Gastroesophageal sphincter (tissue), 4 donors: ENCODE data around the gene EIF5B. TPM values are rescaled to one million over a fixed set of nuclear protein-coding genes. Genes with fewer than 3 reads are reported as not detected.

Experiments
- ATAC-seq: fragments of 150-250 bp; one replicate; pipeline ENCODE4 v1.9.1; 2016; ENCODE audit warnings: mild to moderate bottlenecking, moderate library complexity
- H3K27ac ChIP-seq, 4 donors: fragments of 200-600 bp; sonication (generic) in 3 of 4; 1 replicate in 3 of 4; 2 replicates in 1 of 4; pipeline ENCODE4 v1.5.1; 2016 to 2019
- H3K27me3 ChIP-seq: fragments of 200-600 bp; sonication (generic); one replicate; pipeline ENCODE4 v1.5.1; 2019
- H3K36me3 ChIP-seq, 2 donors: fragments of 200-600 bp; sonication (generic); one replicate each; pipeline ENCODE4 v1.5.1; 2019; ENCODE audit warnings: control low read depth in 1 of 2
- H3K4me1 ChIP-seq, 3 donors: fragments of 200-600 bp; sonication (generic); 1 replicate in 2 of 3; 2 replicates in 1 of 3; pipeline ENCODE4 v1.5.1; 2016 to 2019; ENCODE audit warnings: control low read depth in 2 of 3
- H3K4me3 ChIP-seq, 2 donors: fragments of 200-600 bp; sonication (generic); one replicate each; pipeline ENCODE4 v1.5.1; 2019; ENCODE audit warnings: mild to moderate bottlenecking in 1 of 2, moderate library complexity in 1 of 2
- H3K9me3 ChIP-seq, 3 donors: fragments of 200-600 bp; sonication (generic); one replicate each; pipeline ENCODE4 v1.5.1; 2017 to 2019; ENCODE audit warnings: control low read depth in 2 of 3
- EP300 ChIP-seq: sonication (generic); formaldehyde crosslinking; IDR thresholded peaks from one replicate; pipeline ENCODE4 v1.6.1; 2017; ENCODE audit warnings: antibody characterized with exemption, mild to moderate bottlenecking
- POLR2A ChIP-seq, 2 donors: fragments of 450-650 bp; IDR thresholded peaks; one replicate each; pipeline ENCODE4 v1.6.1; 2017; ENCODE audit warnings: antibody characterized with exemption in 2 of 2, mild to moderate bottlenecking in 2 of 2, moderate library complexity in 1 of 2
- POLR2AphosphoS5 ChIP-seq: sonication (generic); formaldehyde crosslinking; IDR thresholded peaks from one replicate; pipeline ENCODE4 v1.6.1; 2017; ENCODE audit warnings: antibody characterized with exemption
- WGBS, 2 donors: methylation state at CpG; one replicate each; pipeline ENCODE4 v1.1.5; 2018; ENCODE audit warnings: low coverage in 1 of 2; 5-methylcytosine and 5-hydroxymethylcytosine counted together
- total RNA-seq, 4 donors: library from RNA; depleted of rRNA; stranded (reverse); fragments of >200 nt; gene quantifications; one replicate each; pipeline ENCODE4 v1.1.0, GENCODE V29; 2016
- TF ChIP-seq, protein P1 (sequence below), 4 experiments: fragments of 200-600 bp in 2 of 4; fragments of 450-650 bp in 2 of 4; sonication (generic) in 1 of 4; IDR thresholded peaks; one replicate each; pipeline ENCODE4 v1.5.1; 2017 to 2019; ENCODE audit warnings: antibody characterized with exemption in 4 of 4, mild to moderate bottlenecking in 2 of 4, moderate library complexity in 2 of 4

EIF5B gene
- total RNA-seq, 4 donors from 2014 or later: 36.8 to 55.4 (median 45.6) TPM

DNA sequence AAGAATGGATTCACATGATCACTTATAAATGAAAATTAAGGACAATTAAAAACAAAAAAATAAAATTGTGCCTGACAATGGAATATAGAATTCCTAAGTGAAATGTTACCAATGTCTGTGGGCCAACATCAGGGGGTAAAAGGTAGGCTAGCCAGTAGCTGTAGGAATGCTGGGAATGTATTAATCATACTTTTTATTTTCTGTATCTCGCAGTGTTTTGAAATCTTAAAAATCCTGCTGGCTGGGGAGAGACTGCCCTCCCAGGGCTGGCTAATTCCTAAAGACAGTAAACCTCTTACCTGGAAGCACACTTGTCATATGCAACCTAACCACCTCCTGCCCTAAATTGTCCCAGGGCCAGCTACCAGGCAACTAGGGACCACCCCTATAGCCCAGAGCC lies 82.8 kb downstream of the EIF5B start:
- H3K27me3 ChIP-seq: no peaks in the 10 kb centered on the region
- H3K4me1 ChIP-seq: peaks cover 2 to 65% (median 14%) of the 10 kb centered on the region in 3 donors
- H3K4me3 ChIP-seq: no peak overlapping the region
- peak; percentile 19 for ATAC-seq
- peak overlapping the region; percentile 32 to 62 (median 47) for H3K27ac ChIP-seq
- peaks cover 3 to 79% of the 10 kb centered on the region in 2 donors for H3K36me3 ChIP-seq
- H3K9me3 ChIP-seq: no peaks in the 10 kb centered on the region
- TF ChIP-seq POLR2A (IDR thresholded peaks at IDR 0.05) (no peak), EP300 (no peak), POLR2AphosphoS5 (no peak)
- TF ChIP-seq, protein P1, sequence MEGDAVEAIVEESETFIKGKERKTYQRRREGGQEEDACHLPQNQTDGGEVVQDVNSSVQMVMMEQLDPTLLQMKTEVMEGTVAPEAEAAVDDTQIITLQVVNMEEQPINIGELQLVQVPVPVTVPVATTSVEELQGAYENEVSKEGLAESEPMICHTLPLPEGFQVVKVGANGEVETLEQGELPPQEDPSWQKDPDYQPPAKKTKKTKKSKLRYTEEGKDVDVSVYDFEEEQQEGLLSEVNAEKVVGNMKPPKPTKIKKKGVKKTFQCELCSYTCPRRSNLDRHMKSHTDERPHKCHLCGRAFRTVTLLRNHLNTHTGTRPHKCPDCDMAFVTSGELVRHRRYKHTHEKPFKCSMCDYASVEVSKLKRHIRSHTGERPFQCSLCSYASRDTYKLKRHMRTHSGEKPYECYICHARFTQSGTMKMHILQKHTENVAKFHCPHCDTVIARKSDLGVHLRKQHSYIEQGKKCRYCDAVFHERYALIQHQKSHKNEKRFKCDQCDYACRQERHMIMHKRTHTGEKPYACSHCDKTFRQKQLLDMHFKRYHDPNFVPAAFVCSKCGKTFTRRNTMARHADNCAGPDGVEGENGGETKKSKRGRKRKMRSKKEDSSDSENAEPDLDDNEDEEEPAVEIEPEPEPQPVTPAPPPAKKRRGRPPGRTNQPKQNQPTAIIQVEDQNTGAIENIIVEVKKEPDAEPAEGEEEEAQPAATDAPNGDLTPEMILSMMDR (IDR thresholded peaks at IDR 0.05): no peak
- WGBS, 2 donors: 70% methylated on average over 1 of the region's 1 CpG; no CpG with 5 or more reads in 1 of the 2 donors

DNA sequence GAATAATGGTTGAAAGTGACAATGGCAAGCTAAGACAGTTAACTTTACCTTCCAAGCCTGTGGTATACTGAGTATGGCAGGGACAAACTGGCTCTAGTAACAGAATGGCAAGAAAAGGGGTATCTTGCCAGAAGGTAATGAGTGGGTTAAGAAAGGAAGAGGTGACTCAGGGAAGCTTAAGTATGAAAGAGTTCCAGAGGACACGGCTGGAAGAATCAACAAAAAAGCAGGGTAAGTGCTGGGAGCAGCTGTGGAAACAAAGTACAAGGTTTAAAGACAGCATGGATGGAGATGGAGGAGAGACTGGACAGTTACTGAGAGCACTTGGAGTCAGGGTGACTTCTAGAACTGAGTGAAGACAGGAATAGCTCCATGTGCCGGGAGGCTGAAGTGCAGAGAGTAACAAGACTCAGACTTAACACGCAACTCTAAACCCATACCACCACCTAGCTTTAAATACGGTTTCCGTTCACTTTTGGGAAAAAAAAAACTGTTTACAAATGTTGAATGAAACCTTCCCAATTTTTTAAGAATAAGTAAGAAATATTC lies 83.6 kb downstream of the EIF5B start:
- Histone ChIP-seq H3K27me3 (no peaks in the 10 kb centered on the region), H3K4me1 (peaks cover 2 to 73% (median 18%) of the 10 kb centered on the region in 3 donors), H3K36me3 (peaks cover 3 to 79% of the 10 kb centered on the region in 2 donors), H3K9me3 (no peaks in the 10 kb centered on the region), H3K27ac (peak overlapping the region in 2 of 4 donors; percentile 33 to 62), H3K4me3 (no peak overlapping the region)
- no peak for ATAC-seq
- TF ChIP-seq POLR2AphosphoS5: peak; percentile 12
- TF ChIP-seq, protein P1 (IDR thresholded peaks at IDR 0.05): no peak
- 64 to 74% methylated on average over 5 of the region's 5 CpGs for WGBS, 2 donors

DNA sequence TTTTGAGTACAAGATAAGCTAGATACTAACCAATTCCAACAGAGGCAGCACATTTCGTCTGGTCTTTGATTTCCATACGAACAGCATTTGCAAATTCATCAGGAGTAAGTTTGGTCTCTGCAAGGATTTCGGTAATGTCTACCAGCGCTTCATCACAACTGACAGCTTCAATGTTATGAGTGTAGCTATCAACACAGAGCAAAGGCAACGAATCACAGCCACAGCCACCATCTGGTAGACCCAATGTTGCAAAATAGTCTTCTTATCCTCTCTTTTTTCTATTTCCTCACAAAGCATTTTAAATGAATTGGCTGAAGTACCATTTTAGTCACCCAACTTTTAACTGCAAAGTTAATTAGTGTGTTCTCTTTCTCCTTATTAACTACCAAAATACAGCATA lies 84.3 kb downstream of the EIF5B start:
- no peak overlapping the region for H3K4me3 ChIP-seq
- no peaks in the 10 kb centered on the region for H3K9me3 ChIP-seq
- H3K27me3 ChIP-seq: no peaks in the 10 kb centered on the region
- no peak for ATAC-seq
- peaks cover 2 to 73% (median 18%) of the 10 kb centered on the region in 3 donors for H3K4me1 ChIP-seq
- no peak for TF ChIP-seq POLR2A (IDR thresholded peaks at IDR 0.05)
- TF ChIP-seq, protein P1 (IDR thresholded peaks at IDR 0.05): no peak
- no peak for TF ChIP-seq POLR2AphosphoS5
- no peak for TF ChIP-seq EP300
- peak overlapping the region in 1 of 4 donors; percentile 62 for H3K27ac ChIP-seq
- peaks cover 3 to 78% of the 10 kb centered on the region in 2 donors for H3K36me3 ChIP-seq
- WGBS, 2 donors: 72 to 91% methylated on average over 5 of the region's 5 CpGs

DNA sequence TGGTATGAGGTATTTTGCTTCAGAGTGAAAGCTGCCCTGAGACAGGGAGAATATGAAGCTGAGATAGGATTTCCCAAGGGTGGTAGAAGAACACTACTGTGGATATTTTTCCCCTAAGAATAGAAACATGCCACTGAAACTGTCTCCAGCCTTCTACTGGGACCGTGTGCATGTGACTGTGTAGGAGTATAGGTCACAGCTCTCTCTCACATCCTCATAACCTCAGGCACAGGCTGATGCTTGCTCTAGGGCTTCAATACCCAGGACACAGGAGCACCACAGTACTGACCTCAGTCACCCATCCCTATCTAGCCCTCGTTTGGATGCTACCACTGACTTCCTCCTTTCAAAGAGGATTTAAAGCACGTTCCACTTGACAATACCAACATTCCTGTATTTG lies 85.4 kb downstream of the EIF5B start:
- Histone ChIP-seq H3K36me3 (peaks cover 3 to 78% of the 10 kb centered on the region in 2 donors), H3K4me3 (no peak overlapping the region), H3K4me1 (peaks cover 2 to 73% (median 18%) of the 10 kb centered on the region in 3 donors), H3K27ac (peak overlapping the region in 3 of 4 donors; percentile 29 to 57 (median 43)), H3K9me3 (no peaks in the 10 kb centered on the region), H3K27me3 (no peaks in the 10 kb centered on the region)
- TF ChIP-seq POLR2AphosphoS5 (no peak), POLR2A (IDR thresholded peaks at IDR 0.05) (no peak), EP300 (no peak)
- TF ChIP-seq, protein P1 (IDR thresholded peaks at IDR 0.05): no peak
- 29 to 50% methylated on average over 3 of the region's 3 CpGs for WGBS, 2 donors
- no peak for ATAC-seq

DNA sequence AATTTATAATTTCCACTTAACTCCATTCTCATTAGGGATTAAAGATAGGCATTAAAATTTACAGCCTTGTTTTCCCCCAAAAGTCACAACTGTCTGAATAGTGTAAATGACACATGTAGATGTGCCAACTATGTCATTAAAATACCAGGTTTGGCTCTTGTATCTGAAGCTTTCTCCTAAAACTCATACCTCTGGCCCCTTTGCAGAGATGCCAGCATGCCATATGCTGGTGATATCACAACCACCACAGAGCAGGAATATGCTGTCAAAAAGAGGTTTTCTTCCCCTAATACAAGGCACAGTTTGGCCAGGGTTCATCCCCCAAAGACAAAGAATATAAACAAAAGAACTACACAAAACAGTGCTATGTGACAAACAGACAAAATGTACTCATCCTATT lies 87.2 kb downstream of the EIF5B start:
- H3K9me3 ChIP-seq: no peaks in the 10 kb centered on the region
- H3K4me1 ChIP-seq: peaks cover 2 to 59% (median 18%) of the 10 kb centered on the region in 3 donors
- H3K27me3 ChIP-seq: no peaks in the 10 kb centered on the region
- ATAC-seq: no peak
- H3K4me3 ChIP-seq: no peak overlapping the region
- peaks cover 0 to 79% of the 10 kb centered on the region in 2 donors for H3K36me3 ChIP-seq
- TF ChIP-seq POLR2A (IDR thresholded peaks at IDR 0.05): no peak
- TF ChIP-seq POLR2AphosphoS5: no peak
- TF ChIP-seq, protein P1 (IDR thresholded peaks at IDR 0.05): no peak
- TF ChIP-seq EP300: no peak
- H3K27ac ChIP-seq: peak overlapping the region; percentile 29 to 52 (median 46)
